Measurements from ENCODE around the gene ZNF649.

- TF ChIP-seq CTCF (tag by site-specific recombination; IDR thresholded peaks at IDR 0.05) (no peak), ZNF366 (tag by site-specific recombination; conservative IDR thresholded peaks at IDR 0.05) (no peak), ZNF362 (tag by site-specific recombination; IDR thresholded peaks at IDR 0.05) (no peak), PATZ1 (tag by site-specific recombination; IDR thresholded peaks at IDR 0.05) (no peak)
These were observed 23.0 kb upstream of the ZNF649 start for GRCh38 chr19:51927859-51928258.
